H1 (cell line): ENCODE measurements around the gene FAR2. TPM values are rescaled to one million over a fixed set of nuclear protein-coding genes. Genes with fewer than 3 reads are reported as not detected.

ENCODE experiments used
- CHD7 ChIP-seq: fragments of 300-600 bp; sonication (generic); IDR thresholded peaks from 2 replicates; pipeline ENCODE4 v1.7.1; 2012; ENCODE audit warnings: low read length, moderate library complexity, mild to moderate bottlenecking, inconsistent platforms; ENCODE audit not compliant: insufficient replicate concordance
- polyA plus RNA-seq, 7 experiments: library from polyadenylated mRNA; depleted of rRNA in 3 of 7; stranded (reverse) in 5 of 7; unstranded in 2 of 7; fragments of >200 nt in 5 of 7; fragments of 200-250 nt in 2 of 7; gene quantifications; 1 replicate in 5 of 7; 2 replicates in 1 of 7; 4 replicates in 1 of 7; pipeline versions ENCODE4 v1.2.1 to v1.2.3, GENCODE V29; 2011 to 2013; ENCODE audit warnings: missing spikeins in 2 of 7, mixed read lengths in 2 of 7
- total RNA-seq: library from RNA; stranded (reverse); fragmentation: NEBNext Ultra II Directional; extraction: Animal tissue kit (Norgen Biotek cat#: 25700); gene quantifications from 2 replicates; pipeline ENCODE4 v1.2.1, GENCODE V29; 2021

The FAR2 gene
- total and polyA plus RNA-seq, 2 of the 8 experiments (the other 6 are each of a cell fraction or from before 2014, with no cell fraction given): 24.0 to 24.1 TPM

- TF ChIP-seq CHD7: no peak
Measured at GRCh38 chr12:29132316-29132715, 16.8 kb upstream of the FAR2 start (continued).
